GM19397 (cell line): ENCODE measurements around the gene BRICD5.
"Not testable (repeated sequence)": the region's sequence is repeated elsewhere in the genome, so short reads cannot be mapped to it uniquely, and the experiment has no call there.

ENCODE experiments used
- ATAC-seq: cut with Tn5 transposase; IDR thresholded peaks from one replicate; pipeline ENCODE4 v1.9.1; 2021; ENCODE audit warnings: mild to moderate bottlenecking, moderate library complexity; ENCODE audit not compliant: unreplicated experiment

Gene BRICD5

DNA sequence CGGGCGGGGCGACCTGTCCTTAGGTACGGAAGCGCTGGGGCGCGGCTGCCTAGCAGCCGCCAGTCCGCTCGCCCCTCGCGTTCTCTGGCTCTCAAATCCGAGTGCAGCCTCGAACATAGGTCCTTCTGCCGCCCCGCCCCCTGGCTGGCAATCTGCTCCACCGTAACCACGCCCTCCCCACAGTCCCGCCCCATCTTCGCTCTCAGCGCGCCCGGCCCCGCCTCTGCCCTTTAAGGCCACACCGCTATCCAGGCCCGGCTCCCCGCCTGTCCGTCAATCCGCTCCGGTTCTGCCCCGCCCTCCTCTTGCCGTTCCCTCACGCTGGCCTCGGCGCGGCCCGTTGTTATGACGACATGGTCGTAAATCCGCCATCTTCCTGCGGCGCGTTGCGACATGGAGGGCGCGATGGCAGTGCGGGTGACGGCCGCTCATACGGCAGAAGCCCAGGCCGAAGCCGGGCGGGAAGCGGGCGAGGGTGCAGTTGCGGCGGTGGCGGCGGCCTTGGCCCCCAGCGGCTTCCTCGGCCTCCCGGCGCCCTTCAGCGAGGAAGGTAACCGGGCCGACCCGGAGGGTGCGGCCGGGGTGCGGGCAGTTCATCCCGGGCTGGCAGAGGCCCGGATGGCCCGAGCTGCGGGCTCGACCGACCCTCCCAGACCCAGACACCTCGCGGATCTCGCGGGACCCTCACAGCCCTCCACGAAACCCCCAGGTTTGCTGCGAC, 12.7 kb upstream of the BRICD5 start, which contains the start of gene E4F1:
Gene E4F1, plus strand, starts transcription at position 371 of the 721 bp plus-strand sequence. Its CDS starts 23 bp downstream, at position 394.
- peak; percentile 90 for ATAC-seq

GRCh38 chr16:2216330-2216729, 5.7 kb upstream of the BRICD5 start:
- no peak for ATAC-seq

GRCh38 chr16:2214719-2214968, 4.0 kb upstream of the BRICD5 start, which contains the start of gene PGP:
TSS of gene PGP (minus strand) at chr16:2214840. CDS start at chr16:2214777, 63 bp downstream.
- peak; percentile 87 for ATAC-seq

- peak; percentile 1 for ATAC-seq
Measured at GRCh38 chr16:2213817-2214718, 3.4 kb upstream of the BRICD5 start.

GRCh38 chr16:2212362-2213324, 2.0 kb upstream of the BRICD5 start:
- ATAC-seq = no peak

DNA sequence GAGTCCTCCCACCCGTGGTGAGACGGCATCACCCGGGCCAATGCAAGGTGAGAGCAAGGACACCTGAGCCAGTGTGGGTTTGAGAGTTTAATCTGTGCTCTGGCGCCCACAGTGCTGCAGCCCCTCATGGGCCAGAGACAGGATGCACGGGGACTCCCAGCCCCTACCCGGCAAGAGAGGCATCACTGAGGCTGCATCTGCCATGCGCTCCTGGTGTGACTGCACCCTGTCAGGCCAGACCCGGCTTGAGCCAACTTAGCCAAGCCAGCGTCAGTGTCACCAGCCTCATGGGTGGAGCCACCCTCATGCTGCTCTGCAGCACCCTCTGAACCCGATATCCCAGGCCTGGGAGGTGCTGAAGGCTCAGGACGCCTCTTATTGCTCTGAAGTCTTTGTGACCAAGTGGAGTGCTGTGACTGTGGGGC, 1.3 kb upstream of the BRICD5 start:
- no peak for ATAC-seq

GRCh38 chr16:2210009-2210332, 692 bp downstream of the BRICD5 start:
- ATAC-seq = no peak

- no peak for ATAC-seq
Measured at GRCh38 chr16:2209258-2210008, 1.2 kb downstream of the BRICD5 start.

DNA sequence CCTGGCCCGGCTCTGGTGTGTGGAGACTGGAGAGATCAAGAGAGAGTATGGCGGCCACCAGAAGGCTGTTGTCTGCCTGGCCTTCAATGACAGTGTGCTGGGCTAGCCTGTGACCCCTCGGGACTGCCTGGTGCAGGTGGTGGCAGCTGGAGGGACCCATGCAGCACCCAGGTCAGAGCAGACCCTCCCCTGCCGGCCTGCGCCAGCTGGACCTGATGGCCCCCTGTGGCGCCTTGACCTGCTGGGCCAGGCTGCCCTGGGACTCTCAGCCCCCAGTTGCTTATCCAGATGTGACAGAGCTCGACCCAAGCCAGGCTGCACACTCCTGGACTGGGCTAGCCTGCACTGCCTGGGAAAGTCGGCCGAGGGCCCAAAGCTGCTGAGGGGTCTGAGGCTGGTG, 1.9 kb downstream of the BRICD5 start:
- no peak for ATAC-seq

DNA sequence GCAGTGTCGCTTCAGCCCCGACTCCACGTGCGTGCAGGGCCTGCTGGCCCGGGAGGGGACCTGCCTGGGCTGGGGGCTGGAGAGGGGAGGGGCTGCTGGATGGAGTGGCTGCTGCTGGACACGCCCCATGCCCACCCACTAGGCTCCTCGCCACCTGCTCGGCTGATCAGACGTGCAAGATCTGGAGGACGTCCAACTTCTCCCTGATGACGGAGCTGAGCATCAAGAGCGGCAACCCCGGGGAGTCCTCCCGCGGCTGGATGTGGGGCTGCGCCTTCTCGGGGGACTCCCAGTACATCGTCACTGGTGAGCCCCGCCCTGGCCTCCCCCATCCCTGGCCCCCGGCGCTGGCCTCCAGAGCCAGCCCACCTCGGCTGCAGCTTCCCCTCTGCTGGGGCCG, 2.4 kb downstream of the BRICD5 start:
- no peak for ATAC-seq

DNA sequence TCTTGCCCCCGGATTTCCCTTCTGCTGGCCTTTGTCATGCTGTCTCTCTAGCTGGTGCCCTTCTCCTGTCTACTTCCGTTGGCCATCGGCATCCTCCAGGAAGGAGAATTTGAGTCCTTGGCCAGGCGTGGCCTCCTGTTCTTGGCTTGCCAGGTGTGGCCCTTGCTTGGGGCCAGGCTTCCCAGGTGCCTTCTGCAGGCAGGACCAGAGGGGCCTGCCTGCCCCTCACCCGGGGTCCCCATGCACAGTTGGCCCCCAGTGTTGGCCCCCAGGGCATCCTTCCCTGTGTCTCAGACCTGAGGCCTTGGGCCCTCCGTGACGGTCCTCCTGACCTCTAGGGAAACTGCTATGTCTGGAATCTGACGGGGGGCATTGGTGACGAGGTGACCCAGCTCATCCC, 2.8 kb downstream of the BRICD5 start:
- ATAC-seq = no peak

DNA sequence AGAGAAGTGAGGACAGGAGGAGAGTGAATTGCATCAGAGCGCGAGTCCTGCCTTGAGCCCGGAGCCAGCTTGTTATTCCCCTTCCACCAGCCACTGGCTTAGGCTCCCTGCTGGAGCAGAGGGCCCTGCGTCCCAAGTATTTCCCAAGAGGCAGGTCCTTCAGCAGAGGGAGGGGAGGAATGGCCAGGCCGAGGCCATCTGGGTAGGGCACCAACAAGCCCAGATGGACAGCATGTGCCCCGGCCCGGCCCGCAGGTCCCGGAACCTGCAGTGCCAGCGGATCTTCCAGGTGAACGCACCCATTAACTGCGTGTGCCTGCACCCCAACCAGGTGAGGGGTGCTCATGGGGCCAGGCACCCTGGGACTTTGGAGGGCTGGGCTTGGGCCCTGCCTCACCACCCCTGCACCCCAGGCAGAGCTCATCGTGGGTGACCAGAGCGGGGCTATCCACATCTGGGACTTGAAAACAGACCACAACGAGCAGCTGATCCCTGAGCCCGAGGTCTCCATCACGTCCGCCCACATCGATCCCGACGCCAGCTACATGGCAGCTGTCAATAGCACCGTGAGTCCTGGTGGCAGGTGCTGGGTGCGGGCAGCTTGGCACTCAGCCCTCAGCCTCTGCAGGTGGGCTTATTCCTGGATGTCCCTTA, 3.8 kb downstream of the BRICD5 start:
- ATAC-seq = no peak

- ATAC-seq = no peak
Measured at GRCh38 chr16:2206420-2206779, 4.3 kb downstream of the BRICD5 start.

DNA sequence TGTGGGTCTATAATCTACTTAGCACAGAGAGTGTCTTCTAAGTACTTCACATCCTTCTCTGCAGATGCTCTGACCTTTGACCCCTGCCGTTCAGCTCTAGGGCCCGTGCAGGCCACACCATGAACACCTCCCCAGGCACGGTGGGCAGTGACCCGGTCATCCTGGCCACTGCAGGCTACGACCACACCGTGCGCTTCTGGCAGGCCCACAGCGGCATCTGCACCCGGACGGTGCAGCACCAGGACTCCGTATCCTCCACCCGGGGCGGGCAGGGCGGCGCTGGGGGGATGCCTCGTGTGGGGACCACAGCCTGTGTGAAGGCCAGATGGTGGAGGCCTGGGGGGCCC, 4.7 kb downstream of the BRICD5 start:
- peak; percentile 21 for ATAC-seq

DNA sequence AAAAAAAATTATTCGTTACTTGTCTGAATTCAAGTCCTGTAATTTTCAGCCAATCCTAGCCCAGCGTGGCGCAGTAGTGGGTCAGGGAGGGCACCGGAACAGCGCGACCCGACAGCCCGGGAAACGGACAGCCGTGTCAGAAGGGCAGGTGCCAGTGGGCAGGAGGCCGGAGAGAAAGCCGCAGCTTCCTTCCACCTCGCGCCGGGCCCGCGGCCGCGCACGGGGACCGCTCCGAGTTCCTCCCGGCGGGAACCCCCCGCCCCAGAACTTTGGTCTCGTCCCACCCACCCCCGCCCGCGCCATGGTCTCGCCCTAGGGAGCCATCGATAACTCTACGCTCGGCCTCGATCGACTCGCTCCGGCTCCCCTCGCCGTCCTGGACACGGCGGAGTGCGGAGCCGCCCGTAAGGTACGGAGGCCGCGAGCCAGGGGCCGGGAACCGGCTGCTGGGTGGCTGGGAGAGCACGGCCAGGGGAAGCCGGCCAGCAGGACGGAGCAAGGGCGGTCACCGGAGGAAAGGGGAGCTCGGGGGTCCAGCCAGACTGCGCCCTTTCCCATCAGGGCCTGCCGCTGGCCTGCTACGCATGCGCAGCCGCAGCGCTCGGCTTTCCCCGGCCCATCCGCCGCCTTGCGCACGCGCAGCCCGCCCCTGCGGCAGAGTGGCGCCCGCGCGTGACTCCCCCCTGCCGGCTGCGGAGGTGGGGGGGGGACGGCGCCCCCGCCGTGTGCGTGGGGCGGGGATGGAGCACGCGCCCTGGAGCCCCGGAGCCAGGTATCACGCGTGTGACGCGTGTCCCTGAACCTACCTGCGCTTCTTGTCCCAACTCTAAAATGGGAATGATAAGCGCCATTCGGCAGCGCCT, 5.3 kb downstream of the BRICD5 start, which contains the start of gene MLST8:
Gene MLST8, plus strand, starts transcription at position 351 of the 863 bp plus-strand sequence. CDS start 632 bp downstream, outside the sequence.
- peak; percentile 71 for ATAC-seq

DNA sequence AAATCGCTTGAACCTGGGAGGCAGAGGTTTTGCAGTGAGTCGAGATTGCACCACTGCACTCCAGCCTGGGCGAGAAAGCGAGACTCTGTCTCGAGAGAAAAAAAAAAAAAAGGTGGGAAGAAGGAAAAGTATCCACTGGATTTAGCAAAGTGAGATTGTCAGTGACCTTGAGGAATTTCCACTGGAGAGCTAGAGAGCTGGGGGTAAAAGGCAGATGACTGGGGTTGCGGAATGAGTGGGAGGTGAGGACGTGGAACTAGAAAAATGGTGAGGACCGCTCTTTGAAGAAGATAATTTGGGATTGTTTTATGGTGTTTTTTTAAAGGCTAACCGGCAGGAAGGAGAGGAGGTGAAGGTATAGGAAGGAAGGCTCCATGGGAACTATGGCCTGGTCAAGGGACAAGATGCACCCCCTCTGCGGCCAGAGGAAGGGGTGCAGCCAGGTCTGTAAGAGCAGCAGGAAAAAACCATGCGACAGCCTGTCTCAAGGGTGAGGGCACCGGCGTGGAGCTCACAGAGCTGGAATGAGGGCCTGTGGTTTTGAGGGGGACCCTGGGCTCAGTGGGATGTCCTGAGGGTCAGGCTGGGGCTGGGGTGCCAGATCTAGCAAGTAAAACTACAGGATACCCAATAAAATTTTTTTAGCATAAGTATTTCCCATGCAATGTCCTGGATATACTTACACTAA, 6.1 kb downstream of the BRICD5 start:
- no peak for ATAC-seq

- not testable (repeated sequence) for ATAC-seq
Measured at GRCh38 chr16:2203119-2203688, 7.5 kb downstream of the BRICD5 start.

DNA sequence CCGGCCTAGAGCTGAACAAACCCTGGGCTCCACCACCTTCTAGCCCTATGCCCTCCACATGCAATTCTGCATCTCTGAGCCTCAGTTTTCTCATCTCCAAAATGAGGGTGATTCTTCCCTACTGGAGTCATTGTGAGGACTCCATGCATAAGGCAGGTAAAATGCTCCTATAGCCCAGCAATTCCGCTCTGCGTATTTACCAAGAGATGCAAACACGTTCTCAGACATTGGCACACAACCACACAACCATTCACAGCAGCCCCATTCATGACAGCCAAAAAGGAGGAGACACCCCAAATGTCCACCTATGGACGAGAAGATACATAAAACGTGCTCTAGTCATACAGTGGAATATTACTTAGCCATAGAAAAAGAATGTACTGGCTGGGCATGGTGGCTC, 10.3 kb downstream of the BRICD5 start:
- ATAC-seq = no peak
